ENCODE data around the gene PI4K2B. TPM values are rescaled to one million over a fixed set of nuclear protein-coding genes. Genes with fewer than 3 reads are reported as not detected.
A peak's percentile ranks its signal among the peaks of the same experiment; 100 is the strongest.
"Not testable (repeated sequence)": the region's sequence is repeated elsewhere in the genome, so short reads cannot be mapped to it uniquely, and the experiment has no call there.

Gene PI4K2B
- total RNA-seq, 1 donor, result 34.3 TPM

DNA sequence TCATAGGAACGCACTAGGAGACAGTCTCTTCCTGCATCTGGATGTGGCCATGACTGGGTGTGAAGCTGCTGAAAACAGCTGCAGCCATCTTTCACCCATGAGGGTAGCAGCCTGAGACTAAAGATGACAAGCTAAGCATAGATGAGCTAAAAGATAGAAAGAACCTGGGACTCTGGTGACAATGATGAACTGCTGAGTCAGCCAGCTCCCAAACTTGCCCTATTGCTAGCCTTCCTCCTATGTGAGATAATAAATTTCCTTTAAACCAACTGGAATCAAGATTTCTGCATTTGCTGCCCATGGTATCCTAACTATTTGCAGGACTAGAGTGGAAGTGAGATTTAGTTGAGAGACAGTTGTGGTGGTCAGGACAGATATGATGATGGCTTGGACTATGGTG, 21.0 kb upstream of the PI4K2B start:
- TF ChIP-seq, protein P1, sequence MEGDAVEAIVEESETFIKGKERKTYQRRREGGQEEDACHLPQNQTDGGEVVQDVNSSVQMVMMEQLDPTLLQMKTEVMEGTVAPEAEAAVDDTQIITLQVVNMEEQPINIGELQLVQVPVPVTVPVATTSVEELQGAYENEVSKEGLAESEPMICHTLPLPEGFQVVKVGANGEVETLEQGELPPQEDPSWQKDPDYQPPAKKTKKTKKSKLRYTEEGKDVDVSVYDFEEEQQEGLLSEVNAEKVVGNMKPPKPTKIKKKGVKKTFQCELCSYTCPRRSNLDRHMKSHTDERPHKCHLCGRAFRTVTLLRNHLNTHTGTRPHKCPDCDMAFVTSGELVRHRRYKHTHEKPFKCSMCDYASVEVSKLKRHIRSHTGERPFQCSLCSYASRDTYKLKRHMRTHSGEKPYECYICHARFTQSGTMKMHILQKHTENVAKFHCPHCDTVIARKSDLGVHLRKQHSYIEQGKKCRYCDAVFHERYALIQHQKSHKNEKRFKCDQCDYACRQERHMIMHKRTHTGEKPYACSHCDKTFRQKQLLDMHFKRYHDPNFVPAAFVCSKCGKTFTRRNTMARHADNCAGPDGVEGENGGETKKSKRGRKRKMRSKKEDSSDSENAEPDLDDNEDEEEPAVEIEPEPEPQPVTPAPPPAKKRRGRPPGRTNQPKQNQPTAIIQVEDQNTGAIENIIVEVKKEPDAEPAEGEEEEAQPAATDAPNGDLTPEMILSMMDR (IDR thresholded peaks at IDR 0.05; ENCODE audit: insufficient read depth, low read length), result no peak
- no peak overlapping the region for H3K4me3 ChIP-seq (ENCODE audit: low read depth, low read length)
- DNase-seq (ENCODE audit: low read depth), result no peak

DNA sequence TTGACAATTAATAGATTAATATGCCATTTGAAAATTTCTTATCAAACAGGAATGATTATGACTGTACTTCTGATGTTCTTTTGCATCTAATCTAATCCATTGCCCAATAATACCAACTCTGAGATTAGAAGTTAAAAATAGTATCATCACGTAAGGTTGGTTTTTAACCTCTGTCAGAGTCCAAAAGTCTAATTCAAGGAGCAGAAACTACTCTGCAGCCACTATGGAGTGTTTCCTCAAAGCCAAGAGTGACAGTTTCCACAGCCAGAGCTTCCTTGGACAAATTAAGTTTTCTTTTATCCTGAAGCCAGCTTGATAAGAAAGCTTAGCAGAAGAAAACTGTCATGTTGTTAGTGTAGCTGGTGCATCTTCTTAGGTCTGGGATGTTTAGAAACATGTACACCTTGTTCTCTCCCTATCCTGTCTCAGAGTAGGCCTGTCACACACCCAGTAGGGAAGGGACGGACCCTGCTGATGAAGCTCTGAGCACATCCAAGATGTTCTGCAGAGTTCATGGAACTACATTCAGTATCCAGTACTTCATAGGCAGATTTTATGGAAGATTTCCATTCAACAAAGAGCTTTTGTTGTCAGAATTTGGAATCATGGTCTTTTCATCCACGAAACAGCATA, 20.4 kb upstream of the PI4K2B start:
- no peak for DNase-seq (ENCODE audit: low read depth)
- H3K4me3 ChIP-seq (ENCODE audit: low read depth, low read length), result no peak overlapping the region
- TF ChIP-seq, protein P1 (IDR thresholded peaks at IDR 0.05; ENCODE audit: insufficient read depth, low read length), result no peak

DNA sequence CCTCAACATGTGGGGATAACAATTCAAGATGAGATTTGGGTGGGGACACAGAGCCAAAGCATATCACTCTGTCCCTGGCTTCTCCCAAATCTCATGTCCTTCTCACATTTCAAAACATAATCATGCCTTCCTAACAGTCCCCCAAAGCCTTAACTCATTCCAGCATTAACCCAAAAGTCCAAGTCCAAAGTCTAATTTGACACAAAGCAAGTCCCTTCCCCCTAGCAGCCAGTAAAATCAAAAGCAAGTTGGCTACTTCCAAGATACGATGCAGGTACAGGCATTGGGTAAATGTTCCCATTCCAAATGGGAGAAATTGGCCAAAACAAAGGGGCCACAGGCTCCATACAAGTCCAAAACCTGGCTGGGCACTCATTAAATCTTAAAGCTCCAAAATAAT, 19.1 kb upstream of the PI4K2B start:
- DNase-seq (ENCODE audit: low read depth); H3K4me3 ChIP-seq (ENCODE audit: low read depth, low read length): not testable (repeated sequence)

DNA sequence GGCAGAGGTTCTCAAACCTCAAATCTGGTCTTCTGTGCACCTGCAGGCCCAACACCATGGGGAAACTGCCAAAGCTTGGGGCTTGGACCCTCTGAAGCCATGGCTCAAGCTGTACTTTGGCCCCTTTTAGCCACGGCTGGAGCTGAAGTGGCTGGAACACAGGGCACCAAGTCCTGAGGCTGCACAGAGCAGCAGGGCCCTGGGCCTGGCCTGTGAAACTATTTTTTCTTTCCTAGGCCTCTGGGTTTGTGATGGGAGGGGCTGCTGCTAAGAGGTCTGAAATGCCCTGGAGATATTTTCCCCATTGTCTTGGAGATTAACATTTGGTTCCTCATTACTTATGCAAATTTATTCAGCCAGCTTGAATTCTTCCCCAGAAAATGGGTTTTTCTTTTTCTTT, 18.3 kb upstream of the PI4K2B start:
- TF ChIP-seq, protein P1 (IDR thresholded peaks at IDR 0.05; ENCODE audit: insufficient read depth, low read length), result no peak
- no peak overlapping the region for H3K4me3 ChIP-seq (ENCODE audit: low read depth, low read length)
- no peak for DNase-seq (ENCODE audit: low read depth)

DNA sequence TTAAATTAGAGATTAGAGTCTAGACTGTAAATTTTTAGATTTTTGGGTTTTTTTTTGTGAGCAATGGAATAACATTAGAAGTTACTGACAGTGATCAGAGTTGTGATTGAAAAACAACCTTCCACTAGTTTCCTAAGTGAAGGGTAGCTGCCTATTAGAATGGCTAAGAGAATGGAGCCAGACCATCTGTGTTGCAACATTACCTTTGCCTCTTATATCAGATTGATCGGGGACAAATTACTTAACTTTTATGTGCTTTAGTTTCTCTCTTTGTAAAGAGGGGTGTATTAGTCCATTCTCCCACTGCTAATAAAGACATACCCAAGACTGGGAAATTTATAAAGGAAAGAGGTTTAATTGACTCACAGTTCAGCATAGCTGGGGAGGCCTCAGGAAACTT, 12.5 kb upstream of the PI4K2B start:
- no peak overlapping the region for H3K4me3 ChIP-seq (ENCODE audit: low read depth, low read length)
- TF ChIP-seq, protein P1 (IDR thresholded peaks at IDR 0.05; ENCODE audit: insufficient read depth, low read length), result no peak

DNA sequence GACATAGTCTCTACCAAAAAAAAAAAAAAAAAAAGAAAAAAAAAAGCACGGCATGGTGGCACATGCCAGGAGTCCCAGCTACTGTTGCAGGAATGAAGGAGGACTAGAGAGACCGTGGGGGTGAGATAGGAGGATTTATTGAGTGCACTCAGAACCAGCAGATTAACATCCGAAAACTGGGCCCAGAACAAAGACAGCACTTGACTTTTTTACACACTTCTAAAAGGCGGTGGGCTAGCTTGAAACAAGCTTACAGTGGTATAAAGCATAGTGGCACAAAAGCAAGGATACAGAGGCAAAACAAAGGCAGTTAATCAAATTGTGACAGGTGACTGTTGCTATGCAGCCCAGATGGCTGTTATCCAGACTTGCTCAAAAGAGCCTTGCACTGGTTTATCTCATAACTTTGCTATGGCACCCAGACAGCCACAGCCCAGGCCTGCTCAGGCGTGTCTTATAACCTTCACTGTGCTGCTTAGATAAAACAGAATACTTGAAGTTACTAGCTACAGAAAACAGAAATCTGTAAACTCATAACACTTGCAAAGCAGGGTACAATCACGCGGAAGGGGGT, 9.9 kb upstream of the PI4K2B start:
- TF ChIP-seq, protein P1 (IDR thresholded peaks at IDR 0.05; ENCODE audit: insufficient read depth, low read length), result no peak
- DNase-seq (ENCODE audit: low read depth), result peak; percentile 47
- no peak overlapping the region for H3K4me3 ChIP-seq (ENCODE audit: low read depth, low read length)

More for the DNA sequence above, 12.5 kb upstream of the PI4K2B start:
- no peak for DNase-seq (ENCODE audit: low read depth)

DNA sequence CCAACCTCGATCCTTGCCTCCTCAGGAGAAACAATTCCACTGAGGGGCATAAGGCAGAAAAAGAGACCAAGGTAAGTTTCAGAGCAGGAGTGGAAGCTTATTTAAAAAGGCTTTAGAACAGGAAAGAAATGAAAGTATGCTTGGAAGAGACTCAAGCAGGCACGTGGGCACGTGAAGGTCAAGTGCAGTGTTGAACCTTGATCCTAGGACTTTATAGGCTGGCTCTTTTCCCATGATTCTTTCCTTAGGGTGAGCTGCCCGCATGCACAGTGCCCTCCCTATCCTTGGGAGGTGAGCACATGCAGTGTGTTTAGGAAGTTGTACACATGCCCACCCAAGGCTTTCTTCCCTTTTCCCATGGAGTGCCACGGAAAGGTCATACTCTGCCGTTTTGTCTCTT, 4.0 kb upstream of the PI4K2B start:
- H3K4me3 ChIP-seq (ENCODE audit: low read depth, low read length), result no peak overlapping the region
- no peak for DNase-seq (ENCODE audit: low read depth)
- TF ChIP-seq, protein P1 (IDR thresholded peaks at IDR 0.05; ENCODE audit: insufficient read depth, low read length), result no peak
